Measurements from ENCODE around the gene RANBP3.

The RANBP3 gene

DNA sequence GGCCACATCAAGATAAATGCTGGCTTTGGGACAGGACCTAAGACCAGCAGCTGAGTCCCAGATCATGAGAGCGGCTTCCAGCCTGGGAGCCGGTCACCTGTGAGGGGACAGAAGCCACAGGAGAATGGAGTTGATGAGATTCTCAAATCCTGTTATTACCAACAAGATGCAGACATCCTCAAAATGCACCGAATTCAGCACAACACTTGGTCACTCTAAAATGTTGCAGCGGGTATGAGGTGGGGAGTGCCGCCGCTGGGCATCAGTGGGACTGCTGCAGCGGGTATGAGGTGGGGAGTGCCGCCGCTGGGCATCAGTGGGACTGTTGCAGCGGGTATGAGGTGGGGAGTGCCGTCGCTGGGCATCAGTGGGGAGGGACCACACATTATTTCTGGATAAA lies 21.2 kb downstream of the RANBP3 start:
- TF ChIP-seq, protein P1, sequence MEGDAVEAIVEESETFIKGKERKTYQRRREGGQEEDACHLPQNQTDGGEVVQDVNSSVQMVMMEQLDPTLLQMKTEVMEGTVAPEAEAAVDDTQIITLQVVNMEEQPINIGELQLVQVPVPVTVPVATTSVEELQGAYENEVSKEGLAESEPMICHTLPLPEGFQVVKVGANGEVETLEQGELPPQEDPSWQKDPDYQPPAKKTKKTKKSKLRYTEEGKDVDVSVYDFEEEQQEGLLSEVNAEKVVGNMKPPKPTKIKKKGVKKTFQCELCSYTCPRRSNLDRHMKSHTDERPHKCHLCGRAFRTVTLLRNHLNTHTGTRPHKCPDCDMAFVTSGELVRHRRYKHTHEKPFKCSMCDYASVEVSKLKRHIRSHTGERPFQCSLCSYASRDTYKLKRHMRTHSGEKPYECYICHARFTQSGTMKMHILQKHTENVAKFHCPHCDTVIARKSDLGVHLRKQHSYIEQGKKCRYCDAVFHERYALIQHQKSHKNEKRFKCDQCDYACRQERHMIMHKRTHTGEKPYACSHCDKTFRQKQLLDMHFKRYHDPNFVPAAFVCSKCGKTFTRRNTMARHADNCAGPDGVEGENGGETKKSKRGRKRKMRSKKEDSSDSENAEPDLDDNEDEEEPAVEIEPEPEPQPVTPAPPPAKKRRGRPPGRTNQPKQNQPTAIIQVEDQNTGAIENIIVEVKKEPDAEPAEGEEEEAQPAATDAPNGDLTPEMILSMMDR (IDR thresholded peaks at IDR 0.05; ENCODE audit: low read depth, low read length), result no peak
- DNase-seq (ENCODE audit: extremely low read depth, low read depth), result no peak

DNA sequence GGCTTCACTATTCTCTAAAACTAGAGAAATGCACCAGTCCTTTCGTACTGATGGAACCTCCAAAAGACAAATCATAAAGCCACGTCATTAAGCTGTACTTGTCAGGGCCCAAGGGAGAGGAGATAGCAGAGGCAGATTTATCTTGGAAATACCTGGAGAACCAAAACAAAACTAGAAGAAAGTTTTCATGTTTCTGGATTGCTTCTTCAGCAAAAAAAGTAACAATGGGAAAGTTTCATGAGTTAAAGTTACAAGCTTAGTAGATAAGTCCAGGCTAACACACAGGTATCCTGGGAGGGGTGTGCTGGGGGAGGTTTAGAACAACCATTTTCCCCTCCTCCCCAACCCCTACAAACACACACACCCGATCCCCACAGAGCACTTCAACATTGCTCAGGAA lies 21.6 kb downstream of the RANBP3 start:
- TF ChIP-seq, protein P1 (IDR thresholded peaks at IDR 0.05; ENCODE audit: low read depth, low read length), result no peak
- no peak for DNase-seq (ENCODE audit: extremely low read depth, low read depth)

DNA sequence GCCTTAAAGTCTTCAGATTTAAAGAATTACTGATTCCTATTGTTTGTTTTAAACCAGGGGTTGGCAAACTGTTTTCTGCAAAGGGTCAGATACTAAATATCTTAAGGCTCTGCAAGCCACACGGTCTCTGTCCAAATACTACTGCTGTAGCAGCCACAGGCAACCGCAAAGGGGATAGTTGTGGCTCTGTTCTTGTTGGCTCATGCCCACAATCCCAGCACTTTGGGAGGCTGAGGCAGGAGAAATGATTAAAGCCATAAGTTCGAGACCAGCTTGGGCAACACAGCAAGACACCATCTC lies 22.4 kb downstream of the RANBP3 start:
- TF ChIP-seq, protein P1 (IDR thresholded peaks at IDR 0.05; ENCODE audit: low read depth, low read length), result no peak
- DNase-seq (ENCODE audit: extremely low read depth, low read depth), result no peak

DNA sequence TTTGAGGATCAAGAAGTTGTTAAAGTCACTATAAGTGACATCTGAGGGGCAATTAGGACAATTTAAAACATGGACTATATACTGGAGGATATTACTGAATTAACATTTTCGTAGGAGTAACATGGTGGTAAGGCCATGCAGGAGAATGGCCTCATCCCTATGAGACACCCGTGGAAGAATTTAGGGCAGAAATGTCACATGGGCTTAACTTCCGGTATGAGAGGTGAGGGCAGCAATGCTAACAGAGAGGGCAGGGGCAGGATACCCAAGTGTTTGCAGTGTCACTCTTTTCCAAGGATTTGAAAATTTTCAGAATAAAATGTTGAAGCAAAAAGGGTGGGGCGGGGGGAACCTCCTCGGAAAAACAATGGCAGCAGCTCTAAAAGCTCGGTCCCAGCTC lies 23.6 kb downstream of the RANBP3 start:
- TF ChIP-seq, protein P1 (IDR thresholded peaks at IDR 0.05; ENCODE audit: low read depth, low read length), result no peak
- no peak for DNase-seq (ENCODE audit: extremely low read depth, low read depth)

DNA sequence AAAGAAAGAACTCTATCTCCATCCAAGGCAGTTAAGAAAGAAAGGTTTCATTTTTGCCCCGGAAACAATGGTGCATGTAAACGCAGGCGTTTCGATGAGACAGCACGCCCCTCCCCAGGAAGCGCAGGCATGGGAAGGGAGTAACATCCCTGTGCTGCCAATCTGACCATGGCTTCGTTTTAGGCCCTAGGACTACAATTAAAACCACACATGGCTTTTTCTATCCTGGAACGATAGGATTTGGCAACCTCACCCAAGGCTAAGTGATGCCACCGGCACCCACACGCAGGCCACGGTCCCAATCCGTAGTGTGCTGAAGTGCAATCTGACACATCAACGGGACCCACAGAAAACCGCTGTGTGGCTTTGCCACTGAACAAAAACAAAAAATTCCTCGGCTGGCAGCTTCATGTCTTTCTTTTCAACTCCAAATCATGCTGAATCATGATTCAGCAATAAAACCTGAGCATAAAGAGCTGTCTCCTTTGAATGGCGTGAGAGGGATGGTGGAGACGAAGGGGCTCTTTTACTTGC lies 24.2 kb downstream of the RANBP3 start:
- DNase-seq (ENCODE audit: extremely low read depth, low read depth), result no peak
- TF ChIP-seq, protein P1 (IDR thresholded peaks at IDR 0.05; ENCODE audit: low read depth, low read length), result no peak

DNA sequence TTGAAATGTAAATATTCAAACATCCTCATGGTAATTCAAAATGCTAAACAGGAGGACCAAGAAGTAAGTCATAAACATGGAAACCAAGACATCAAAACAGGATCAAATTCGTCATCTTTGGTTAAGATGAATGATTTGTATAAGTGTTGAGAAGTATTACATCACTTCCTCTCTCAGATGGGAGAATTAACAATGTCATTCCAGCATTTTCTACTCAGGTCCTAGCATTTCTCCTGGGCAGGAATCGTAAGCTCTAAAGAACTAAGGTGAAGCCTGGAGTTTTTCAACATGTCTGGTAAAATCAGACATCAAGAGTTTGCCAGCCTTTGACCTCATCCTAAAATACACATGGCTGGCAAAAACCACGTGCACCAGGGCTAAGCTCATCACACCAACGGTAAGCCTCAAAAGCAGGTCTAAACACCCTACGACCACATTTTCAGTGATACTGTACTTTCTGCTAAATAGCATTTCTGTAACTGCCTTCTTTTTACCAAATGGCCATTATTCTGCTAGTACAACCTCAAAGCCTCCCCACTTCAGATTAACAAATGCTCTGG lies 24.8 kb downstream of the RANBP3 start:
- TF ChIP-seq, protein P1 (IDR thresholded peaks at IDR 0.05; ENCODE audit: low read depth, low read length), result no peak
- DNase-seq (ENCODE audit: extremely low read depth, low read depth), result no peak

DNA sequence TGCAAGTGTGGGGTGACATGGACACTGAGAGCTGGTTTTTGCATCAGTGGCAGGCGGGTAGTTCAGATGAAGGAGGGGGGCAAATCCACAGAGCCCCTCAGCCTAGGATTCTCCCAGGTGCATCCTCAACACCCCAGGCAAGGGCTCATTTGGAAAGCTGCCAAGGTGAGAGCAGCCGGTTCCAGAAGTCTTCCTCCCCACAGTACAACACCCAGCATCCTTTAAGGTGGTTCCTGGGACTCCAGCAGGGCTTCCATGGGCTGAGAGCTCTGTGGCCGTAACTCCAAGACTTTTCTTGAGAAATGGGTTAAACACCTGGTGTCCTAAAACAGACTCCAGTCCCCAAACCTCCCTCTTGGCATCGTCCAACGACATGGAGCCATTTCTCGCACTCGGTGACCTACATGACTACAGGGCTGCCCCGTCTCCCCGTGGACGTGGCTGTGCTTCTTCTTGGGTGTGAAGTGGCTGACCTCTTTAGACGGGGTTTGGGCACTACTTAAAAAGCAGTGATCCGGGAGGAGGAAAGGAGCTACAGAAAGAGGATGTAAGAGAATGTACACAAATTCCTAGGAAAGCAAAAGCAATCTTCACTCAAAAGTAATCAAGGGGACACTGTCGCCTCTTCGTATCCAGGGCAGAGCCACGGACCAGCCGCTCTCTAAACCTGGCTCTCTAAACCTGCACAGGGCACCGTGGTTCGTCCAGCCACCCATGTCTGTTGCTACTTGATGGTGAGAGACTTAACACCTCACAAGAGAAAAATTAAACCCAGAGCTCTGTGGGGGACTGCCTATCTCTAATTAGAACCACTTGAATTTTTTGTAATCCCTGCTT lies 25.5 kb downstream of the RANBP3 start:
- no peak for DNase-seq (ENCODE audit: extremely low read depth, low read depth)
- TF ChIP-seq, protein P1 (IDR thresholded peaks at IDR 0.05; ENCODE audit: low read depth, low read length), result no peak
